Lower lobe of right lung (tissue), 2 donors: Measurements from ENCODE around the gene HPS5. TPM values are rescaled to one million over a fixed set of nuclear protein-coding genes. Genes with fewer than 3 reads are reported as not detected.
A peak's percentile ranks its signal among the peaks of the same experiment; 100 is the strongest.

Experiments used
- ATAC-seq, 2 donors: fragments of 200-7000 bp; cut with Tn5 transposase; one replicate each; pipeline ENCODE4 v1.9.1; 2020 to 2022; ENCODE audit warnings: mild to moderate bottlenecking in 2 of 2, moderate library complexity in 2 of 2
- DNase-seq: peaks from one replicate; pipeline ENCODE4 v3.0.0-alpha.2; 2020
- H3K27ac ChIP-seq: fragments of 200-600 bp; one replicate; pipeline ENCODE4 v1.8.0; 2022
- H3K27me3 ChIP-seq: fragments of 200-600 bp; one replicate; pipeline ENCODE4 v1.8.0; 2022; ENCODE audit warnings: low read depth
- H3K36me3 ChIP-seq: fragments of 200-600 bp; one replicate; pipeline ENCODE4 v1.8.0; 2022; ENCODE audit warnings: mild to moderate bottlenecking
- H3K4me1 ChIP-seq: fragments of 200-600 bp; one replicate; pipeline ENCODE4 v1.8.0; 2022
- H3K4me3 ChIP-seq: fragments of 200-600 bp; one replicate; pipeline ENCODE4 v1.8.0; 2022; ENCODE audit warnings: mild to moderate bottlenecking
- H3K9me3 ChIP-seq: fragments of 200-600 bp; one replicate; pipeline ENCODE4 v1.8.0; 2022
- intact Hi-C: fragments of 100-400 bp; cut with DNase I; formaldehyde crosslinking; loops from one replicate; pipeline ENCODE4 v1.11.0; 2022
- long read RNA-seq: library from polyadenylated mRNA; unstranded; transcript quantifications from one replicate; pipeline ENCODE4 v2.0.0, GENCODE V29; 2021
- total RNA-seq: library from RNA; stranded (reverse); fragmentation: NEBNext Ultra II Directional; extraction: Animal tissue kit (Norgen Biotek cat#: 25700); gene quantifications from one replicate; pipeline ENCODE4 v1.2.1, GENCODE V29; 2021
- TF ChIP-seq, protein P1 (sequence below): fragments of 200-600 bp; IDR thresholded peaks from one replicate; pipeline ENCODE4 v1.8.0; 2022; ENCODE audit warnings: antibody characterized with exemption, mild to moderate bottlenecking
- donor health status: DM: no; HTN: yes; CAD: no; lungs with severe emphysema.

The HPS5 gene
- total RNA-seq: 32.1 TPM
- long read RNA-seq, full-length matches to known transcripts: 10 of 43 reads
- long read RNA-seq, partial matches to known transcripts: 17 of 43 reads
- long read RNA-seq, other reads (novel, unspliced or antisense): 16 of 43 reads

DNA sequence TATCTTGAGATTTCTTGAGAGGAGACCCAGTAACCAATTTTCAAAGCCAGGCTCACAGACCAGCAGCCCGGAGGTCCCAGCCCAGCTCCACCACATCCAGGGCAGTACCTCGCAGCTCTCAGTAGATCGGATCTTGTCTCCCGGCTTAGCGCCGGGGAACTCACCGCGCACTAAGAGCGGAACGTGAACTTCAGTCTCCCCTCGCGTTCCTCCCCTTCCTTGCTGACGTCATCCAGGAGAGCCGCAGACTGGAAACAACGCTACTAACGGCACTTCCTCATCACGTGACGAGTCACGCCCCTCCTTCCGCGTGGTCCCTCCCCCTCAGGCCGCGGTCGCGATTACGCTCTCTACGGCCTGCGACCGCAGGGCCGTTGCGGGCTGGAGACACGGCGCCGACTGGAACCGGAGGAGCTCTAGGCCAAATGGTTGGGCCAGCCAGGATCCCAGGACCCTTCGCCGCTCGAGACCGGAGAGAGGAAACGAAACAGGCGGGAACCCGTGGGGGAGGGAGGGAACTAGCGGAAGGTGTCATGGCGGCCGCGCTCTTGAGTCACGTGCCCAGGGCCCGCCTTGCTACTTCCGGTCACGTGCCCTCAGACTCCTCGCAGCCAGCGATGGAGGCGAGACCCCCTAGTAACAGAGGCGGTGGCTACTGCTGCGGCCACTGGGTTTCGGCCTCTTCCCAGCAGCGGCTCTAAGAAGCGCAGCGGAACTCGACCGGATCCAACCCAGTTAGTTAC is at the start of gene HPS5, which contains the start of gene GTF2H1:
Gene HPS5 (minus strand): TSS at position 172 of the 743 bp plus-strand sequence. CDS start 4,282 bp downstream, outside the sequence.
Gene GTF2H1 (plus strand): TSS at position 599 of the 743 bp plus-strand sequence. CDS start 10,508 bp downstream, outside the sequence.
- TF ChIP-seq, protein P1, sequence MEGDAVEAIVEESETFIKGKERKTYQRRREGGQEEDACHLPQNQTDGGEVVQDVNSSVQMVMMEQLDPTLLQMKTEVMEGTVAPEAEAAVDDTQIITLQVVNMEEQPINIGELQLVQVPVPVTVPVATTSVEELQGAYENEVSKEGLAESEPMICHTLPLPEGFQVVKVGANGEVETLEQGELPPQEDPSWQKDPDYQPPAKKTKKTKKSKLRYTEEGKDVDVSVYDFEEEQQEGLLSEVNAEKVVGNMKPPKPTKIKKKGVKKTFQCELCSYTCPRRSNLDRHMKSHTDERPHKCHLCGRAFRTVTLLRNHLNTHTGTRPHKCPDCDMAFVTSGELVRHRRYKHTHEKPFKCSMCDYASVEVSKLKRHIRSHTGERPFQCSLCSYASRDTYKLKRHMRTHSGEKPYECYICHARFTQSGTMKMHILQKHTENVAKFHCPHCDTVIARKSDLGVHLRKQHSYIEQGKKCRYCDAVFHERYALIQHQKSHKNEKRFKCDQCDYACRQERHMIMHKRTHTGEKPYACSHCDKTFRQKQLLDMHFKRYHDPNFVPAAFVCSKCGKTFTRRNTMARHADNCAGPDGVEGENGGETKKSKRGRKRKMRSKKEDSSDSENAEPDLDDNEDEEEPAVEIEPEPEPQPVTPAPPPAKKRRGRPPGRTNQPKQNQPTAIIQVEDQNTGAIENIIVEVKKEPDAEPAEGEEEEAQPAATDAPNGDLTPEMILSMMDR: no peak
- Histone ChIP-seq H3K9me3 (no peaks in the 10 kb centered on the region), H3K36me3 (peaks cover 15% of the 10 kb centered on the region), H3K27ac (peak within 1 kb of the TSS; percentile 97), H3K4me1 (peaks cover 50% of the 10 kb centered on the region), H3K4me3 (peak within 1 kb of the TSS; percentile 82), H3K27me3 (no peaks in the 10 kb centered on the region)
- DNase-seq (peak; percentile 96), ATAC-seq (peak; percentile 98)
- intact Hi-C loops: no loop called here

DNA sequence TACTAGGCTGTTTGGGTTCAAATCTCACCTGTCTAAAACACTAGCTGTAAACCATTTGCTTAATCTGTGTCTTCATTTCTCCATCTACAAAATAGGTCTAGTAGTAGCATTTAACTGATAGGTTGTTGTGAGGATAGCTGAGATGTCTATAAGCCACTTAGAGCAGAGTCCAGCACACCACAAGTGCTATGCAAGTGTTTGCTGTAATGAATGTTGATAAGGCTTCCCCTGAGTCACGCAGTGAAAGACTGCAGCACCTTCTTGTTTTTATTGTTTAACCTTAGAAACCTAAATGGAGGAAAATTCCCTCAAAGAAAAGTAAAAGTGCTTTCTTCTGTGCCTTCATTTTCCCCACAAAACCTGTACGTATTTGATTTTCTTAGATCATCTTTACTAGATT is 49.3 kb upstream of the HPS5 start:
- TF ChIP-seq, protein P1: no peak
- no peaks in the 10 kb centered on the region for H3K9me3 ChIP-seq
- no peaks in the 10 kb centered on the region for H3K27me3 ChIP-seq
- H3K36me3 ChIP-seq: peaks cover 15% of the 10 kb centered on the region
- no peak overlapping the region for H3K4me3 ChIP-seq
- H3K4me1 ChIP-seq: no peaks in the 10 kb centered on the region
- DNase-seq (no peak), ATAC-seq (peak in 1 of 2 donors; percentile 49)
- H3K27ac ChIP-seq: no peak overlapping the region
- intact Hi-C loops: no loop called here

GRCh38 chr11:18369398-18369797 is 47.5 kb upstream of the HPS5 start:
- Histone ChIP-seq H3K27ac (no peak overlapping the region), H3K4me1 (no peaks in the 10 kb centered on the region), H3K36me3 (peaks cover 33% of the 10 kb centered on the region), H3K4me3 (no peak overlapping the region), H3K27me3 (no peaks in the 10 kb centered on the region), H3K9me3 (no peaks in the 10 kb centered on the region)
- ATAC-seq (no peak), DNase-seq (no peak)
- TF ChIP-seq, protein P1: no peak
- intact Hi-C loops: no loop called here

DNA sequence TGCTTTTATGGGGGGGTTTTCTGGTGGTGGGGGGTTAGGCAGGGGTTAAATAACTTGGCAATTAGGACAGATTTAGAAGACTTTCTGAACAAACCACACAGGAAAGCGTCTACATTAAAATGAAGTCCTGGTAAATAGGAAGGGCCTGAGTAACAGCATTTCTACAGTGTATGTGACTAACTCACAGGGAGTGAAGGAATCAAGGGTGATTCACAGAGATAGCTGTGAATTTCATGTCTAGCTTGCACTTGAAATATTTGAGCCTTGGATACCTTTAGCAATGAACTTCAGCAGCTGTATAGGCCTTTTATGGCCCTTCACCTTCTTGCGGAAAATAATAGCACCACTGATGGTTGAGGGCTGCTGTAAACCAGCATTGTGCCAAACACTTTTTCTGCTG is 46.3 kb upstream of the HPS5 start:
- H3K27ac ChIP-seq: no peak overlapping the region
- H3K4me3 ChIP-seq: no peak overlapping the region
- no peak for ATAC-seq
- H3K9me3 ChIP-seq: no peaks in the 10 kb centered on the region
- no peak for DNase-seq
- H3K36me3 ChIP-seq: peaks cover 45% of the 10 kb centered on the region
- TF ChIP-seq, protein P1: no peak
- intact Hi-C loops: no loop called here
- H3K27me3 ChIP-seq: no peaks in the 10 kb centered on the region
- H3K4me1 ChIP-seq: no peaks in the 10 kb centered on the region

DNA sequence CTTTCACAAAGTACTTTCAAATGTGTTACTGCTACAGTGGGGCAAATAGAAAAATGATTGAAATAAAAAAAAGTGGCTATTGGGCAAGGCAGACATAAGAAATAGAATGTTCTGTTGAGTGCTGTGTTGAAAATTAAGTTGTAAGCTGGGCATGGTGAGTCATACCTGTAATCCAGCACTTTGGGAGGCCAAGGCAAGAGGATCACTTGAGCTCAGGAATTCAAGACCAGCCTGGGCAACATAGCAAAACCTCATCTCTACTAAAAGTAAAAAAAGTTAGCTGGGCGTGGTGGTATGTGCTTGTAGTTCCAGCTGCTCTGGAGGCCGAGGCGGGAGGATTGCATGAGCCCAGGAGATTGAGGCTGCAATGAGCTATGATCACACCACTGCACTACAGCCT is 45.5 kb upstream of the HPS5 start:
- H3K27ac ChIP-seq: no peak overlapping the region
- TF ChIP-seq, protein P1: no peak
- no peak for ATAC-seq
- H3K4me3 ChIP-seq: no peak overlapping the region
- intact Hi-C loops: no loop called here
- no peaks in the 10 kb centered on the region for H3K9me3 ChIP-seq
- H3K27me3 ChIP-seq: no peaks in the 10 kb centered on the region
- no peak for DNase-seq
- peaks cover 52% of the 10 kb centered on the region for H3K36me3 ChIP-seq
- no peaks in the 10 kb centered on the region for H3K4me1 ChIP-seq
